CD4-positive, alpha-beta T cell (primary cell): ENCODE measurements around the gene S100A8. TPM values are rescaled to one million over a fixed set of nuclear protein-coding genes. Genes with fewer than 3 reads are reported as not detected.

Experiments
- ATAC-seq: fragments of 200-7000 bp; cut with Tn5 transposase; one replicate; pipeline ENCODE4 v1.10.0; 2022; ENCODE audit warnings: mild to moderate bottlenecking; ENCODE audit not compliant: poor library complexity
- CTCF ChIA-PET: fragments of 350-600 bp; sonication (Branson Sonifier 250); formaldehyde crosslinking; loops from one replicate; lab custom pipeline; 2021; ENCODE audit warnings: antibody characterized with exemption, inconsistent platforms; lab: Charles Lee
- POLR2A ChIA-PET: fragments of 350-600 bp; sonication (Branson Sonifier 250); formaldehyde crosslinking; loops from one replicate; lab custom pipeline; 2021; ENCODE audit warnings: antibody characterized with exemption, inconsistent platforms; lab: Charles Lee
- DNase-seq, 14 experiments: peaks; one replicate each; pipeline ENCODE4 v3.0.0-alpha.2; 2013 to 2020; ENCODE audit warnings: mixed read lengths in 2 of 14
- H3K27ac ChIP-seq, 2 donors: one replicate each; pipeline versions ENCODE4 v1.5.1 to v1.7.0; 2013; ENCODE audit warnings: low read length in 2 of 2, low read depth in 1 of 2, mild to moderate bottlenecking in 1 of 2
- H3K27me3 ChIP-seq, 2 experiments: 1 replicate in 1 of 2; 2 replicates in 1 of 2; pipeline versions ENCODE4 v1.6.1 to v1.7.0; 2013; ENCODE audit warnings: low read length in 2 of 2, control low read depth in 1 of 2, mild to moderate bottlenecking in 1 of 2, moderate library complexity in 1 of 2; ENCODE audit not compliant: insufficient read depth in 2 of 2, control insufficient read depth in 1 of 2
- H3K36me3 ChIP-seq: one replicate; pipeline ENCODE4 v1.6.1; 2013; ENCODE audit warnings: low read length, control low read depth; ENCODE audit not compliant: insufficient read depth
- H3K4me1 ChIP-seq: one replicate; pipeline ENCODE4 v1.6.1; 2013; ENCODE audit warnings: low read length, control low read depth; ENCODE audit not compliant: insufficient read depth
- H3K4me3 ChIP-seq: one replicate; pipeline ENCODE4 v1.5.1; 2013; ENCODE audit warnings: mild to moderate bottlenecking, low read length, moderate library complexity
- H3K9me3 ChIP-seq, 2 experiments: 1 replicate in 1 of 2; 2 replicates in 1 of 2; pipeline versions ENCODE4 v1.6.1 to v1.7.0; 2013; ENCODE audit warnings: low read length in 2 of 2, mild to moderate bottlenecking in 2 of 2, control low read depth in 1 of 2, moderate library complexity in 1 of 2; ENCODE audit not compliant: control insufficient read depth in 1 of 2, insufficient read depth in 1 of 2
- H3K27ac Mint-ChIP-seq: one replicate; pipeline ENCODE4 v1.8.0; 2020; ENCODE audit warnings: mixed read lengths
- H3K27me3 Mint-ChIP-seq: one replicate; pipeline ENCODE4 v1.8.0; 2021; ENCODE audit warnings: mixed read lengths
- H3K36me3 Mint-ChIP-seq: one replicate; pipeline ENCODE4 v1.8.0; 2021; ENCODE audit warnings: low read depth, mixed read lengths
- H3K4me1 Mint-ChIP-seq: one replicate; pipeline ENCODE4 v1.8.0; 2021; ENCODE audit warnings: low read depth, mixed read lengths
- H3K4me3 Mint-ChIP-seq: one replicate; pipeline ENCODE4 v1.8.0; 2020; ENCODE audit warnings: mild to moderate bottlenecking, mixed read lengths
- H3K9me3 Mint-ChIP-seq: one replicate; pipeline ENCODE4 v1.8.0; 2020; ENCODE audit warnings: mixed read lengths
- intact Hi-C, 2 experiments: fragments of 100-400 bp; cut with DNase I in 1 of 2; cut with micrococcal nuclease in 1 of 2; formaldehyde crosslinking; loops; one replicate each; pipeline versions ENCODE4 v1.15.1 to v1.9.0; 2023 to 2025; cut with DNase I, micrococcal nuclease
- total RNA-seq, 174 experiments: library from RNA in 2 of 174; stranded (reverse) in 2 of 174; gene quantifications; one replicate each; pipeline ENCODE4 v1.2.3 and lab custom pipeline; 2021 to 2026
- TF ChIP-seq, protein P1 (sequence below): fragments of 200-600 bp; IDR thresholded peaks from one replicate; pipeline ENCODE4 v1.8.0; 2022; ENCODE audit warnings: antibody characterized with exemption, mild to moderate bottlenecking

The S100A8 gene
- total RNA-seq, 2 experiments from 2014 or later, result 21.0 to 23.8 TPM

DNA sequence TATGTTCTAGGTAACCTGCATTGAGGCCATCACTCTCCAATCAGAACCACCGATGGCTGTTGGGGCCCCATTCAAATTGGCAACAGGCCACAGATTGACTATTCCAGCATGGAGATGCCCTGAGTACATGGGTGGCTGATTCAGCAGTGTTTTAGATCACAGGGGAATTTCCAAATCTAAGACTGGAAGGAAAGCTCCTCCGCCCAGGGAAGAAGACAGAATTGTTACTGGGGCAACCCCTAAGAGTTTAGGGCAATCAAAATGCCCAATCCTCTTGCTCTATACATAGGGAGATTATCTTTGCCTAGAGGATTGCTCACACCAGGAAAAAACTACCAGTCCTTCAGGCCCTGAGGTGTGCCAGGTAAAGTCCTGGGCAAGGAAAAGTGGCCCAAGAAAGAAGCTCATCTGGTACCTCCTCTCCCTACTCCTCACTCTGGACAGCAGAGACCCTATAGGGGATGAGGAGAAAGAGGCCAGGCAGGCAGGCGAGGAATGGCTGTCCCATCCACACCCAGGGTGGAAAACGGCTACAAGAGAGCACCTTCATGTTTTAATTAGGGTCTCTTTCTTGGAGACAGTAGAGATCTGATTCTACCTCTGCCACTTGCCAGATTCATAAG is 5.8 kb downstream of the S100A8 start:
- TF ChIP-seq, protein P1, sequence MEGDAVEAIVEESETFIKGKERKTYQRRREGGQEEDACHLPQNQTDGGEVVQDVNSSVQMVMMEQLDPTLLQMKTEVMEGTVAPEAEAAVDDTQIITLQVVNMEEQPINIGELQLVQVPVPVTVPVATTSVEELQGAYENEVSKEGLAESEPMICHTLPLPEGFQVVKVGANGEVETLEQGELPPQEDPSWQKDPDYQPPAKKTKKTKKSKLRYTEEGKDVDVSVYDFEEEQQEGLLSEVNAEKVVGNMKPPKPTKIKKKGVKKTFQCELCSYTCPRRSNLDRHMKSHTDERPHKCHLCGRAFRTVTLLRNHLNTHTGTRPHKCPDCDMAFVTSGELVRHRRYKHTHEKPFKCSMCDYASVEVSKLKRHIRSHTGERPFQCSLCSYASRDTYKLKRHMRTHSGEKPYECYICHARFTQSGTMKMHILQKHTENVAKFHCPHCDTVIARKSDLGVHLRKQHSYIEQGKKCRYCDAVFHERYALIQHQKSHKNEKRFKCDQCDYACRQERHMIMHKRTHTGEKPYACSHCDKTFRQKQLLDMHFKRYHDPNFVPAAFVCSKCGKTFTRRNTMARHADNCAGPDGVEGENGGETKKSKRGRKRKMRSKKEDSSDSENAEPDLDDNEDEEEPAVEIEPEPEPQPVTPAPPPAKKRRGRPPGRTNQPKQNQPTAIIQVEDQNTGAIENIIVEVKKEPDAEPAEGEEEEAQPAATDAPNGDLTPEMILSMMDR, result no peak
- no peak for ATAC-seq
- Mint-ChIP-seq H3K27ac (no peak overlapping the region), H3K36me3 (no peaks in the 10 kb centered on the region), H3K4me3 (no peak overlapping the region), H3K4me1 (no peaks in the 10 kb centered on the region), H3K27me3 (peaks cover 11% of the 10 kb centered on the region), H3K9me3 (peaks cover 2% of the 10 kb centered on the region)
- DNase-seq, result peak in 1 of 14 experiments; percentile 37
- Histone ChIP-seq H3K27ac (no peak overlapping the region), H3K4me1 (no peaks in the 10 kb centered on the region), H3K36me3 (no peaks in the 10 kb centered on the region), H3K27me3 (peaks cover 0 to 2% of the 10 kb centered on the region in 2 experiments), H3K9me3 (peaks cover 0 to 9% of the 10 kb centered on the region in 2 experiments), H3K4me3 (no peak overlapping the region)
- POLR2A ChIA-PET, result no interaction called here
- intact Hi-C loops, result no loop called here
- CTCF ChIA-PET, result no interaction called here

DNA sequence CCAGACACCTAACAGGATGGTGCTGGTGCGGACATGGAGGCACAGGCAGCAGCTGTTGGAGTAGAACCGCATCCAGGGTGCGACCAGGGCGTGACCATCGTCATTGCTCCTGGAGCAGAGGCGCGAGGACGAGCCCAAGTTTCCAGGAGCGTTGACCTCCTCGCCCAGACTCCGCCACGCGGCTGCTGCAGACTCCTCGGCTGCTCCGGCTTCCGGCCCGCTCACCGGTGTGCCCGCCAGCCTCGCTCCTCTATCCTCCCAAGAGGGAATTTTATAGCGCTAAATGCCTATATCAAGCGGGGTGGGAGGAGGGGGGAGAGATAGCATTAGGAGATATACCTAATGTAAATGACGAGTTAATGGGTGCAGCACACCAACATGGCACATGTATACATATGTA is 10.2 kb downstream of the S100A8 start:
- POLR2A ChIA-PET, result no interaction called here
- H3K36me3 ChIP-seq, result no peaks in the 10 kb centered on the region
- no peak overlapping the region for H3K4me3 Mint-ChIP-seq
- H3K27ac Mint-ChIP-seq, result no peak overlapping the region
- peaks cover 42% of the 10 kb centered on the region for H3K27me3 Mint-ChIP-seq
- H3K9me3 Mint-ChIP-seq, result peaks cover 2% of the 10 kb centered on the region
- H3K9me3 ChIP-seq, result peaks cover 0 to 10% of the 10 kb centered on the region in 2 experiments
- no peaks in the 10 kb centered on the region for H3K4me1 Mint-ChIP-seq
- TF ChIP-seq, protein P1, result no peak
- H3K4me3 ChIP-seq, result no peak overlapping the region
- H3K36me3 Mint-ChIP-seq, result no peaks in the 10 kb centered on the region
- no peaks in the 10 kb centered on the region for H3K4me1 ChIP-seq
- no peak for DNase-seq
- H3K27ac ChIP-seq, result no peak overlapping the region
- peaks cover 8 to 10% of the 10 kb centered on the region in 2 experiments for H3K27me3 ChIP-seq
- CTCF ChIA-PET, result no interaction called here
- intact Hi-C loops, result no loop called here
- ATAC-seq, result no peak

DNA sequence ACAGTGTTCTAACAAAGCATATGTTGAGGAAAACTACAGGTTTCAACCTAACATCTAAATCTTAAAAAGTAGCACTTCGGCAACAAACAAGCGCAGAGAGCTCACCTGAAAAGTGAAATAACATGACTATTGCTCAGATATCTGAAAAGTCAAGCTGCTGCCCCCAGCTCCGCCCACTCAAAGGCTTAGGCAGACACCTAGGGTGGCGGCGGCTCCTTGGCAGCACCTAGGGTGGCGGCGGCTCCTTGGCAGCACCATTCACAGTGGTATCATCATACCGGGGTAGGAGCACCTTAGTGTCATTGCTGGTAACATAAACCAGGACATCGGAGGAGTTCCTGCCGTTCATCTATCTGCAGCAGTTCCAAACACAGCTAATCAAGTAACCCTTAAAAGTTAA is 11.3 kb downstream of the S100A8 start:
- TF ChIP-seq, protein P1, result no peak
- ATAC-seq (no peak), DNase-seq (no peak)
- H3K27me3 Mint-ChIP-seq, result peaks cover 43% of the 10 kb centered on the region
- H3K9me3 ChIP-seq, result peaks cover 0 to 10% of the 10 kb centered on the region in 2 experiments
- intact Hi-C loops, result no loop called here
- H3K27ac ChIP-seq, result no peak overlapping the region
- no peaks in the 10 kb centered on the region for H3K4me1 ChIP-seq
- POLR2A ChIA-PET, result no interaction called here
- H3K4me1 Mint-ChIP-seq, result no peaks in the 10 kb centered on the region
- H3K4me3 Mint-ChIP-seq, result no peak overlapping the region
- no peaks in the 10 kb centered on the region for H3K36me3 ChIP-seq
- peaks cover 2% of the 10 kb centered on the region for H3K9me3 Mint-ChIP-seq
- H3K27me3 ChIP-seq, result peaks cover 6 to 12% of the 10 kb centered on the region in 2 experiments
- CTCF ChIA-PET, result no interaction called here
- H3K36me3 Mint-ChIP-seq, result no peaks in the 10 kb centered on the region
- H3K27ac Mint-ChIP-seq, result no peak overlapping the region
- no peak overlapping the region for H3K4me3 ChIP-seq
